Vagina (tissue), 2 donors: Measurements from ENCODE around the gene IL9. TPM values are rescaled to one million over a fixed set of nuclear protein-coding genes. Genes with fewer than 3 reads are reported as not detected.

ENCODE experiments used
- DNase-seq, 2 donors: peaks; one replicate each; pipeline ENCODE4 v3.0.0-alpha.2; 2017; ENCODE audit errors: extremely low spot score in 2 of 2
- H3K27ac ChIP-seq: fragments of 200-600 bp; sonication (generic); one replicate; pipeline ENCODE4 v1.5.1; 2019
- H3K27me3 ChIP-seq: fragments of 200-600 bp; sonication (generic); one replicate; pipeline ENCODE4 v1.5.1; 2019
- H3K36me3 ChIP-seq, 2 donors: fragments of 200-600 bp; sonication (generic); one replicate each; pipeline ENCODE4 v1.5.1; 2017 to 2019
- H3K4me1 ChIP-seq: fragments of 200-600 bp; sonication (generic); one replicate; pipeline ENCODE4 v1.5.1; 2019
- H3K4me3 ChIP-seq, 2 donors: fragments of 200-600 bp; sonication (generic); 1 replicate in 1 of 2; 2 replicates in 1 of 2; pipeline ENCODE4 v1.5.1; 2016 to 2019
- H3K9me3 ChIP-seq: fragments of 200-600 bp; sonication (generic); one replicate; pipeline ENCODE4 v1.5.1; 2019
- CTCF ChIP-seq, 3 experiments: fragments of 450-650 bp in 2 of 3; fragments of 200-600 bp in 1 of 3; sonication (generic) in 1 of 3; IDR thresholded peaks; one replicate each; pipeline ENCODE4 v1.5.1; 2017 to 2019; ENCODE audit warnings: antibody characterized with exemption in 3 of 3, mild to moderate bottlenecking in 2 of 3, moderate library complexity in 2 of 3
- POLR2A ChIP-seq, 2 donors: fragments of 450-650 bp; IDR thresholded peaks; one replicate each; pipeline ENCODE4 v1.6.1; 2017; ENCODE audit warnings: antibody characterized with exemption in 2 of 2, mild to moderate bottlenecking in 2 of 2, moderate library complexity in 2 of 2
- POLR2AphosphoS5 ChIP-seq, 2 donors: sonication (generic); formaldehyde crosslinking; IDR thresholded peaks; one replicate each; pipeline ENCODE4 v1.9.0; 2017; ENCODE audit warnings: antibody characterized with exemption in 2 of 2, mild to moderate bottlenecking in 2 of 2, low read depth in 1 of 2; ENCODE audit not compliant: insufficient read depth in 1 of 2
- intact Hi-C: fragments of 100-400 bp; cut with DNase I; formaldehyde crosslinking; loops from one replicate; pipeline ENCODE4 v1.15.1; 2023
- total RNA-seq: library from RNA; depleted of rRNA; stranded (reverse); fragments of >200 nt; gene quantifications from one replicate; pipeline ENCODE4 v1.2.3, GENCODE V29; 2016

IL9 gene
- total RNA-seq, 1 donor from 2014 or later, result not detected

- Histone ChIP-seq H3K4me3 (no peak overlapping the region), H3K27ac (no peak overlapping the region), H3K4me1 (no peaks in the 10 kb centered on the region), H3K27me3 (no peaks in the 10 kb centered on the region), H3K36me3 (no peaks in the 10 kb centered on the region), H3K9me3 (no peaks in the 10 kb centered on the region)
- DNase-seq, result no peak
- intact Hi-C loops, result no loop called here
- TF ChIP-seq POLR2A (IDR thresholded peaks at IDR 0.05) (no peak), CTCF (IDR thresholded peaks at IDR 0.05) (no peak), POLR2AphosphoS5 (IDR thresholded peaks at IDR 0.05; ENCODE audit: insufficient read depth in 1 of 2, low read depth in 1 of 2) (no peak)
Observed at GRCh38 chr5:135868681-135869080, 27.0 kb downstream of the IL9 start.

DNA sequence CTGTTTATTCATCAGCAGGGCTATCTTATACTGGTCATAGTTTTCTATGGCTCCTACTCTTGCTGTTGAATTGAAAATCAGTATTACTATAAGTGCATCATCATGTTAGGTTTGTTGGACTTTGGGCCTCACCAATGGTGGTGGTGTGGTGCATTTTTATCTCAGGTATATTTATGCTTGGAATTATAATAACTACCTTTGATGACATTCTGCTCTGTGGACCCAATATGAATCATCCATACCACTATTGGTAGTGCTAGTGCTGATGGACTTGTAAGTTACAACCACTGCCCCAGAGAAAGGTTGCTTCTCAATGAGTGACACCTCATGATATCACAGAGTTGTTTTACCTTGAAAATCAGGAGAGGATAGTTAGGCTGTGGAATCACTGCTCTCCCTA lies 28.0 kb downstream of the IL9 start:
- intact Hi-C loops, result no loop called here
- H3K27ac ChIP-seq, result no peak overlapping the region
- H3K4me3 ChIP-seq, result no peak overlapping the region
- H3K36me3 ChIP-seq, result no peaks in the 10 kb centered on the region
- TF ChIP-seq CTCF (IDR thresholded peaks at IDR 0.05) (no peak), POLR2A (IDR thresholded peaks at IDR 0.05) (no peak), POLR2AphosphoS5 (IDR thresholded peaks at IDR 0.05; ENCODE audit: insufficient read depth in 1 of 2, low read depth in 1 of 2) (no peak)
- no peaks in the 10 kb centered on the region for H3K4me1 ChIP-seq
- H3K9me3 ChIP-seq, result no peaks in the 10 kb centered on the region
- no peaks in the 10 kb centered on the region for H3K27me3 ChIP-seq
- DNase-seq, result no peak

DNA sequence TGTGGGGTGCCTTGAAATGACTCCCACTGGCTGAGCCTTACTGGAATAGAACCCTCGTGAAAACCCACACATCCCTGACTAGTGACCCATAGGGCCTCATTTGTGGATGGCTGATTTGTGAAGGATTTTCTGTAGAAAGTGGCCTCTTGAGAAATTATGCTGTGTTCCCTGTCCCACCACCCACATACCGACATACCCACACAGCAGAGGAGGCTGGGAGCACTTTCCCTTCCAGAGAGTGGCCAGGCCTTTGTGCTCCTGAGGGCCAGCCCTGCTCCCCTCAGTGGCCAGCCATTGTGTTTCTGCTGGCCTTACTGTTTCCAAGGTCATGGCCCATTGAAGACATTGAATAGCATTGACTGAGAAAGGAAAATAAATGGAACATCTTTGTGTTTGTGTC lies 29.6 kb downstream of the IL9 start:
- intact Hi-C loops, result no loop called here
- Histone ChIP-seq H3K4me3 (no peak overlapping the region), H3K27me3 (no peaks in the 10 kb centered on the region), H3K36me3 (no peaks in the 10 kb centered on the region), H3K4me1 (no peaks in the 10 kb centered on the region), H3K9me3 (no peaks in the 10 kb centered on the region), H3K27ac (no peak overlapping the region)
- DNase-seq, result no peak
- TF ChIP-seq POLR2AphosphoS5 (IDR thresholded peaks at IDR 0.05; ENCODE audit: insufficient read depth in 1 of 2, low read depth in 1 of 2), result no peak
- TF ChIP-seq POLR2A (IDR thresholded peaks at IDR 0.05), result no peak
- TF ChIP-seq CTCF (IDR thresholded peaks at IDR 0.05), result no peak

- H3K27ac ChIP-seq, result no peak overlapping the region
- no peaks in the 10 kb centered on the region for H3K9me3 ChIP-seq
- H3K4me1 ChIP-seq, result no peaks in the 10 kb centered on the region
- H3K4me3 ChIP-seq, result no peak overlapping the region
- H3K27me3 ChIP-seq, result no peaks in the 10 kb centered on the region
- TF ChIP-seq POLR2AphosphoS5 (IDR thresholded peaks at IDR 0.05; ENCODE audit: insufficient read depth in 1 of 2, low read depth in 1 of 2) (no peak), POLR2A (IDR thresholded peaks at IDR 0.05) (no peak), CTCF (IDR thresholded peaks at IDR 0.05) (no peak)
- DNase-seq, result no peak
- no peaks in the 10 kb centered on the region for H3K36me3 ChIP-seq
- intact Hi-C loops, result no loop called here
Observed at GRCh38 chr5:135864503-135865435, 30.9 kb downstream of the IL9 start.

DNA sequence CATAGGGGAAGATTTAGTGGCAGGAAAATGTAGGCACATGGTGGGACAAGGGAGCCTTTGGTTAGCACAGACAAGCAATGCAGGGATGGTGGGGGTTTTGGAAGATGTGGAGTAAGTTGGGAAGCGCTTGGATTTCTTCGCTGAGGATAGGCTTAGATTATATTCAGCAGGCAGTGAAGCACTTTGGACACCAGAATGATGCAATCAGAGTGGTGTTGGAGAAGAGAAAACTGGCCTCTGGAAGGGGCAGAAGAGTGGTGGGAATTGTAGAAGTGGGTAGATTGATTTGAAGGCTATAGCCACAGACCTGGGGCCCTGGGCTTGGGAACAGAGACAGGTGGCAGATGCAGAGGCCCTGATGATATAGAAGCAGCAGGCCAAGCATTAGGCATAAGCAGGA lies 32.9 kb downstream of the IL9 start:
- no peak for TF ChIP-seq POLR2AphosphoS5 (IDR thresholded peaks at IDR 0.05; ENCODE audit: insufficient read depth in 1 of 2, low read depth in 1 of 2)
- no peak for TF ChIP-seq CTCF (IDR thresholded peaks at IDR 0.05)
- no peak for TF ChIP-seq POLR2A (IDR thresholded peaks at IDR 0.05)
- Histone ChIP-seq H3K4me3 (no peak overlapping the region), H3K36me3 (no peaks in the 10 kb centered on the region), H3K27me3 (no peaks in the 10 kb centered on the region), H3K9me3 (no peaks in the 10 kb centered on the region), H3K4me1 (no peaks in the 10 kb centered on the region), H3K27ac (no peak overlapping the region)
- no peak for DNase-seq
- intact Hi-C loops, result no loop called here
